ENCODE measurements around the gene ELAPOR1. TPM values are rescaled to one million over a fixed set of nuclear protein-coding genes. Genes with fewer than 3 reads are reported as not detected.

The ELAPOR1 gene
- 0.44 and 0.50 TPM in 2 replicates for total RNA-seq

GRCh38 chr1:109113590-109114341 lies at the start of gene ELAPOR1:
ELAPOR1 (plus strand) TSS chr1:109114115; CDS start chr1:109114184, 69 bp downstream.

GRCh38 chr1:109075531-109076490 lies 38.1 kb upstream of the ELAPOR1 start, which contains the start of gene TAF13:
TAF13 (minus strand) TSS chr1:109076003; CDS start chr1:109075947, 56 bp downstream.

GRCh38 chr1:109090196-109091077 lies 23.5 kb upstream of the ELAPOR1 start, which contains the start of gene TMEM167B:
TMEM167B (plus strand) TSS chr1:109090764; CDS start chr1:109090873, 109 bp downstream.

Other genes with a start within 250 kb of the ELAPOR1 start
- 32.0 and 73.8 TPM in 2 replicates for gene GPSM2, start 237.1 kb upstream of the ELAPOR1 start, total RNA-seq
- gene CLCC1, start 150.6 kb upstream of the ELAPOR1 start, total RNA-seq, result 53.2 and 53.7 TPM in 2 replicates
- gene WDR47, start 72.0 kb upstream of the ELAPOR1 start, total RNA-seq, result 18.8 and 19.6 TPM in 2 replicates
- gene TAF13, start 38.1 kb upstream of the ELAPOR1 start, total RNA-seq, result 118 and 137 TPM in 2 replicates
- 24.0 and 33.6 TPM in 2 replicates for gene TMEM167B, start 23.4 kb upstream of the ELAPOR1 start, total RNA-seq
- 424 and 510 TPM in 2 replicates for gene SARS1, start 99.8 kb downstream of the ELAPOR1 start, total RNA-seq
- 1.00 and 3.4 TPM in 2 replicates for gene CELSR2, start 135.4 kb downstream of the ELAPOR1 start, total RNA-seq
- gene PSRC1, start 169.0 kb downstream of the ELAPOR1 start, total RNA-seq, result 6.4 and 17.3 TPM in 2 replicates
- gene MYBPHL, start 192.9 kb downstream of the ELAPOR1 start, total RNA-seq, result not detected in 2 replicates

Data from uterine smooth muscle cell (primary cell).